Astrocyte (in vitro differentiated cells and primary cell): ENCODE data around the gene TEX51. TPM values are rescaled to one million over a fixed set of nuclear protein-coding genes. Genes with fewer than 3 reads are reported as not detected.

ENCODE experiments used
- DNase-seq: peaks from one replicate; pipeline ENCODE4 v3.0.0-alpha.2; 2010; ENCODE audit warnings: low read depth
- FAIRE-seq: peaks from 2 replicates; lab custom pipeline; 2011; peaks lifted over from hg19 to GRCh38; lab: Jason Lieb, UNC
- H2AFZ ChIP-seq: 2 replicates; pipeline ENCODE4 v1.6.0; 2012; ENCODE audit warnings: low read depth, low read length, inconsistent platforms
- H3K27ac ChIP-seq: 2 replicates; pipeline ENCODE4 v1.5.1; 2011; ENCODE audit warnings: low read depth, low read length, inconsistent platforms
- H3K27me3 ChIP-seq: 2 replicates; pipeline ENCODE4 v1.6.0; 2011; ENCODE audit warnings: low read length, inconsistent platforms; ENCODE audit not compliant: insufficient read depth
- H3K36me3 ChIP-seq: 2 replicates; pipeline ENCODE4 v1.5.1; 2011; ENCODE audit warnings: low read length, inconsistent platforms; ENCODE audit not compliant: insufficient read depth
- H3K4me1 ChIP-seq: 2 replicates; pipeline ENCODE4 v1.5.1; 2011; ENCODE audit warnings: low read length, inconsistent platforms; ENCODE audit not compliant: insufficient read depth
- H3K4me2 ChIP-seq: 2 replicates; pipeline ENCODE4 v1.6.0; 2012; ENCODE audit warnings: low read length, inconsistent platforms
- H3K4me3 ChIP-seq: 2 replicates; pipeline ENCODE4 v1.5.1; 2011; ENCODE audit warnings: low read depth, mild to moderate bottlenecking, low read length, inconsistent platforms; ENCODE audit not compliant: insufficient read depth
- H3K79me2 ChIP-seq: 2 replicates; pipeline ENCODE4 v1.6.0; 2012; ENCODE audit warnings: mild to moderate bottlenecking, low read length, inconsistent platforms; ENCODE audit not compliant: insufficient read depth
- H3K9ac ChIP-seq: 2 replicates; pipeline ENCODE4 v1.6.0; 2012; ENCODE audit warnings: mild to moderate bottlenecking, low read length, inconsistent platforms
- H3K9me3 ChIP-seq: 2 replicates; pipeline ENCODE4 v1.5.1; 2012; ENCODE audit warnings: low read depth, mild to moderate bottlenecking, low read length, inconsistent platforms; ENCODE audit not compliant: insufficient read depth
- H4K20me1 ChIP-seq: 2 replicates; pipeline ENCODE4 v1.6.0; 2012; ENCODE audit warnings: low read length, inconsistent platforms; ENCODE audit not compliant: insufficient read depth
- H3K27ac Mint-ChIP-seq: one replicate; pipeline ENCODE4 v1.8.0; 2021; ENCODE audit warnings: mild to moderate bottlenecking, mixed read lengths; ENCODE audit not compliant: unreplicated experiment
- H3K27me3 Mint-ChIP-seq: one replicate; pipeline ENCODE4 v1.8.0; 2021; ENCODE audit warnings: low read depth, mixed read lengths; ENCODE audit not compliant: unreplicated experiment
- H3K36me3 Mint-ChIP-seq: one replicate; pipeline ENCODE4 v1.8.0; 2021; ENCODE audit warnings: low read depth, mixed read lengths; ENCODE audit not compliant: unreplicated experiment
- H3K4me1 Mint-ChIP-seq: one replicate; pipeline ENCODE4 v1.8.0; 2021; ENCODE audit warnings: low read depth, mixed read lengths; ENCODE audit not compliant: unreplicated experiment
- H3K4me3 Mint-ChIP-seq: one replicate; pipeline ENCODE4 v1.8.0; 2021; ENCODE audit warnings: mild to moderate bottlenecking, moderate library complexity, mixed read lengths; ENCODE audit not compliant: unreplicated experiment
- H3K9me3 Mint-ChIP-seq: one replicate; pipeline ENCODE4 v1.8.0; 2021; ENCODE audit warnings: mild to moderate bottlenecking, mixed read lengths; ENCODE audit not compliant: unreplicated experiment
- CTCF ChIP-seq: IDR thresholded peaks from 2 replicates; pipeline ENCODE4 v1.5.1; 2011; ENCODE audit warnings: low read depth, mild to moderate bottlenecking, inconsistent platforms, low read length, moderate library complexity; ENCODE audit not compliant: insufficient read depth
- EZH2 ChIP-seq: IDR thresholded peaks from 2 replicates; pipeline ENCODE4 v1.6.1; 2012; ENCODE audit warnings: mild to moderate bottlenecking, low read length, inconsistent platforms; ENCODE audit not compliant: insufficient read depth
- total RNA-seq: library from RNA; stranded (reverse); gene quantifications from 2 replicates; pipeline ENCODE4 v1.2.1, GENCODE V29; 2021

The TEX51 gene
- total RNA-seq, 1 donor from 2014 or later, result not detected

GRCh38 chr2:126933711-126934091 is 35.0 kb downstream of the TEX51 start:
- no peak overlapping the region for H3K4me3 Mint-ChIP-seq
- FAIRE-seq, result no peak
- H3K36me3 ChIP-seq, result no peaks in the 10 kb centered on the region

GRCh38 chr2:126934809-126935208 is 36.1 kb downstream of the TEX51 start:
- Histone ChIP-seq H3K27me3 (no peaks in the 10 kb centered on the region), H3K4me1 (no peaks in the 10 kb centered on the region), H4K20me1 (no peaks in the 10 kb centered on the region), H3K9me3 (no peaks in the 10 kb centered on the region), H3K4me2 (no peak overlapping the region), H3K79me2 (no peaks in the 10 kb centered on the region), H3K36me3 (no peaks in the 10 kb centered on the region), H3K27ac (no peak overlapping the region), H2AFZ (no peak overlapping the region), H3K4me3 (no peak overlapping the region), H3K9ac (no peak overlapping the region)
- DNase-seq (no peak), FAIRE-seq (no peak)
- TF ChIP-seq CTCF (no peak), EZH2 (no peak)
- Mint-ChIP-seq H3K27me3 (peaks cover 20% of the 10 kb centered on the region), H3K27ac (no peak overlapping the region), H3K4me3 (no peak overlapping the region), H3K36me3 (no peaks in the 10 kb centered on the region), H3K9me3 (peaks cover 3% of the 10 kb centered on the region), H3K4me1 (peaks cover 3% of the 10 kb centered on the region)

More at GRCh38 chr2:126933711-126934091, 35.0 kb downstream of the TEX51 start:
- peaks cover 3% of the 10 kb centered on the region for H3K9me3 Mint-ChIP-seq
- H3K4me1 Mint-ChIP-seq, result peaks cover 3% of the 10 kb centered on the region
- Histone ChIP-seq H3K4me3 (no peak overlapping the region), H3K9ac (no peak overlapping the region), H4K20me1 (no peaks in the 10 kb centered on the region), H2AFZ (no peak overlapping the region), H3K79me2 (no peaks in the 10 kb centered on the region), H3K9me3 (no peaks in the 10 kb centered on the region), H3K27me3 (no peaks in the 10 kb centered on the region), H3K27ac (no peak overlapping the region), H3K4me1 (no peaks in the 10 kb centered on the region), H3K4me2 (no peak overlapping the region)
- DNase-seq, result no peak
- peaks cover 20% of the 10 kb centered on the region for H3K27me3 Mint-ChIP-seq
- no peak overlapping the region for H3K27ac Mint-ChIP-seq
- no peak for TF ChIP-seq CTCF
- TF ChIP-seq EZH2, result no peak
- H3K36me3 Mint-ChIP-seq, result no peaks in the 10 kb centered on the region

GRCh38 chr2:126935774-126936173 is 37.1 kb downstream of the TEX51 start:
- Histone ChIP-seq H3K9me3 (no peaks in the 10 kb centered on the region), H4K20me1 (no peaks in the 10 kb centered on the region), H3K36me3 (no peaks in the 10 kb centered on the region), H2AFZ (no peak overlapping the region), H3K9ac (no peak overlapping the region), H3K4me1 (no peaks in the 10 kb centered on the region), H3K4me3 (no peak overlapping the region), H3K4me2 (no peak overlapping the region), H3K27ac (no peak overlapping the region), H3K79me2 (no peaks in the 10 kb centered on the region), H3K27me3 (no peaks in the 10 kb centered on the region)
- DNase-seq (no peak), FAIRE-seq (no peak)
- Mint-ChIP-seq H3K27me3 (peaks cover 26% of the 10 kb centered on the region), H3K36me3 (no peaks in the 10 kb centered on the region), H3K4me3 (no peak overlapping the region), H3K4me1 (peaks cover 3% of the 10 kb centered on the region), H3K27ac (no peak overlapping the region), H3K9me3 (peaks cover 5% of the 10 kb centered on the region)
- TF ChIP-seq EZH2 (no peak), CTCF (no peak)
